Adrenal gland (tissue), 5 donors: ENCODE measurements around the gene ZDHHC16.

Experiments used
- CTCF ChIP-seq, 6 experiments: fragments of 450-650 bp in 4 of 6; fragments of 200-600 bp in 2 of 6; sonication (generic) in 1 of 6; IDR thresholded peaks; 1 replicate in 5 of 6; 2 replicates in 1 of 6; pipeline versions ENCODE4 v1.5.1 to v1.8.0; 2016 to 2021; ENCODE audit warnings: antibody characterized with exemption in 6 of 6, mild to moderate bottlenecking in 2 of 6, moderate library complexity in 1 of 6
- POLR2A ChIP-seq, 2 donors: fragments of 450-650 bp; IDR thresholded peaks; one replicate each; pipeline ENCODE4 v1.6.1; 2017; ENCODE audit warnings: antibody characterized with exemption in 2 of 2, mild to moderate bottlenecking in 2 of 2, moderate library complexity in 1 of 2
- donor health status: DM: no; HTN: no; CAD: no.

- TF ChIP-seq CTCF (IDR thresholded peaks at IDR 0.05): no peak
- no peak for TF ChIP-seq POLR2A (IDR thresholded peaks at IDR 0.05)
Measured at GRCh38 chr10:97474918-97475317, 28.9 kb downstream of the ZDHHC16 start.
